ENCODE data around the gene LRG1. TPM values are rescaled to one million over a fixed set of nuclear protein-coding genes. Genes with fewer than 3 reads are reported as not detected.

LRG1 gene
- total and polyA plus RNA-seq, 12 donors: 0.33 to 52.5 (median 1.6) TPM; not detected in 1

- DNase-seq: no peak
- no peak overlapping the region for H3K27ac ChIP-seq
- intact Hi-C loops (cut with DNase I): loop anchor here in 1 of 2 donors (10.0 kb wide), 1 partner anchor 255 kb away; no protein-coding TSS in a partner anchor
- TF ChIP-seq CTCF (IDR thresholded peaks at IDR 0.05): no peak
- TF ChIP-seq POLR2A (IDR thresholded peaks at IDR 0.05): no peak
- H3K4me1 ChIP-seq (replicated peaks in 1 of 2): no peaks in the 10 kb centered on the region
- 61 to 85% (median 71%) methylated on average over 7 to 9 of the region's 9 CpGs for WGBS, 4 donors
- no peaks in the 10 kb centered on the region for H3K36me3 ChIP-seq (replicated peaks in 1 of 2)
- H3K27me3 ChIP-seq: no peaks in the 10 kb centered on the region
- no peaks in the 10 kb centered on the region for H3K9me3 ChIP-seq (replicated peaks in 1 of 3)
- no peak overlapping the region for H3K4me3 ChIP-seq
These were observed 20.1 kb downstream of the LRG1 start for GRCh38 chr19:4519521-4520277.

GRCh38 chr19:4519172-4519496 is 20.7 kb downstream of the LRG1 start:
- intact Hi-C loops (cut with DNase I): no loop called here
- no peak for DNase-seq
- 80 to 93% (median 84%) methylated on average over 1 to 6 of the region's 6 CpGs for WGBS, 4 donors
- Histone ChIP-seq H3K36me3 (replicated peaks in 1 of 2) (no peaks in the 10 kb centered on the region), H3K9me3 (replicated peaks in 1 of 3) (no peaks in the 10 kb centered on the region), H3K27ac (no peak overlapping the region), H3K4me1 (replicated peaks in 1 of 2) (no peaks in the 10 kb centered on the region), H3K27me3 (no peaks in the 10 kb centered on the region), H3K4me3 (no peak overlapping the region)
- TF ChIP-seq CTCF (IDR thresholded peaks at IDR 0.05): no peak
- TF ChIP-seq POLR2A (IDR thresholded peaks at IDR 0.05): no peak

GRCh38 chr19:4518345-4519171 is 21.3 kb downstream of the LRG1 start, which contains the start of gene PLIN4:
TSS of gene PLIN4 (minus strand) at chr19:4518486. CDS start at chr19:4518272, 214 bp downstream.
- Histone ChIP-seq H3K36me3 (replicated peaks in 1 of 2) (no peaks in the 10 kb centered on the region), H3K9me3 (replicated peaks in 1 of 3) (no peaks in the 10 kb centered on the region), H3K27me3 (no peaks in the 10 kb centered on the region), H3K4me3 (no peak within 1 kb of the TSS), H3K4me1 (replicated peaks in 1 of 2) (no peaks in the 10 kb centered on the region), H3K27ac (no peak within 1 kb of the TSS)
- TF ChIP-seq POLR2A (IDR thresholded peaks at IDR 0.05) (no peak), CTCF (IDR thresholded peaks at IDR 0.05) (no peak)
- no peak for DNase-seq
- intact Hi-C loops (cut with DNase I): no loop called here
- WGBS, 4 donors: 73 to 81% (median 76%) methylated on average over 16 to 34 of the region's 34 CpGs

GRCh38 chr19:4517451-4518057 is 22.3 kb downstream of the LRG1 start:
- H3K4me1 ChIP-seq (replicated peaks in 1 of 2): no peaks in the 10 kb centered on the region
- H3K9me3 ChIP-seq (replicated peaks in 1 of 3): no peaks in the 10 kb centered on the region
- no peak overlapping the region for H3K27ac ChIP-seq
- 77 to 88% (median 80%) methylated on average over 9 to 24 of the region's 24 CpGs for WGBS, 4 donors
- H3K4me3 ChIP-seq: no peak overlapping the region
- H3K36me3 ChIP-seq (replicated peaks in 1 of 2): no peaks in the 10 kb centered on the region
- no peaks in the 10 kb centered on the region for H3K27me3 ChIP-seq
- no peak for DNase-seq
- intact Hi-C loops (cut with DNase I): no loop called here
- TF ChIP-seq CTCF (IDR thresholded peaks at IDR 0.05) (no peak), POLR2A (IDR thresholded peaks at IDR 0.05) (no peak)

Measured in adrenal gland (tissue), 12 donors.